Fibroblast of lung (primary cell): ENCODE results near the gene PIK3CD.

Source experiments
- EZH2 ChIP-seq: IDR thresholded peaks from 2 replicates; pipeline ENCODE4 v1.5.1; 2012; ENCODE audit warnings: low read length, control low read depth, mild to moderate bottlenecking; ENCODE audit errors: missing control alignments
- TF ChIP-seq, protein P1 (sequence below), 2 donors: IDR thresholded peaks in 1 of 2; conservative IDR thresholded peaks in 1 of 2; 1 replicate in 1 of 2; 2 replicates in 1 of 2; pipeline ENCODE4 v1.5.1; 2011 to 2012; ENCODE audit warnings: low read length in 2 of 2, control low read depth in 1 of 2, inconsistent platforms in 1 of 2, low read depth in 1 of 2, mild to moderate bottlenecking in 1 of 2

DNA sequence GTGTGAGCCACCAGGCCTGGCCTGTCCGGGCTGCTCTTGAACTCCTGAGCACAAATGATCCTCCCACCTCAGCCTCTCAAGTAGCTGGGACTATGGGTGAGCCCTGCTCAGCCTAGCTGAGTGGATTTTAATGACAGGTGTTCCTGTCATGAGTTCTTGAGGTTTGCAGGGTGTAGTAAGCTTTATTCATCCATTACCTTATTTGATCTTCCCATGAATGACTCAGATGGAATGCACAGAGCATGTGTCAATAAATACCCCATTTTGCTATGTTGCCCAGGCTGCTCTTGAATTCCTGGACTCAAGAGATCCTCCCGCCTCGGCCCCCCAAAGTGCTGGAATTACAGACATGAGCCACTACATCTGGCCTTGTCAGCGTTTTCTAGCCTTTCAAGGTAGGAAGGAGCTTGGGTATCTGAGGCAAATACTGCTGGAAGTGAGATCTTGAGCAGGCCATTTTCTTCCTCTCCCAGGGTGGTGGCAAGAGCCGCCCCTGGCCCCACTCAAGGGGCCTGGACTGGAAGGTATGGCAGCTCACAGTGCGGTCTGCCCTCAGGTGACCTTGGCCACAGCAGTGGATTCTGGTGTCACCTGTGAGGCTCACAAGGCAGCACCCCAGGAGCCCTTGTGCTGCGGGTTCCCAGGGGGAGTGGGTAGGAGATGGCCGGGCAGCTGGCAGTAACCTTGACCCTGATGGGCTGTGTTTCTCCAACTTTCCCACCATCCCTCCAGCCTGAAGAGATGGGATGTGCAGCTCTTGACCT, 20.0 kb downstream of the PIK3CD start:
- TF ChIP-seq, protein P1, sequence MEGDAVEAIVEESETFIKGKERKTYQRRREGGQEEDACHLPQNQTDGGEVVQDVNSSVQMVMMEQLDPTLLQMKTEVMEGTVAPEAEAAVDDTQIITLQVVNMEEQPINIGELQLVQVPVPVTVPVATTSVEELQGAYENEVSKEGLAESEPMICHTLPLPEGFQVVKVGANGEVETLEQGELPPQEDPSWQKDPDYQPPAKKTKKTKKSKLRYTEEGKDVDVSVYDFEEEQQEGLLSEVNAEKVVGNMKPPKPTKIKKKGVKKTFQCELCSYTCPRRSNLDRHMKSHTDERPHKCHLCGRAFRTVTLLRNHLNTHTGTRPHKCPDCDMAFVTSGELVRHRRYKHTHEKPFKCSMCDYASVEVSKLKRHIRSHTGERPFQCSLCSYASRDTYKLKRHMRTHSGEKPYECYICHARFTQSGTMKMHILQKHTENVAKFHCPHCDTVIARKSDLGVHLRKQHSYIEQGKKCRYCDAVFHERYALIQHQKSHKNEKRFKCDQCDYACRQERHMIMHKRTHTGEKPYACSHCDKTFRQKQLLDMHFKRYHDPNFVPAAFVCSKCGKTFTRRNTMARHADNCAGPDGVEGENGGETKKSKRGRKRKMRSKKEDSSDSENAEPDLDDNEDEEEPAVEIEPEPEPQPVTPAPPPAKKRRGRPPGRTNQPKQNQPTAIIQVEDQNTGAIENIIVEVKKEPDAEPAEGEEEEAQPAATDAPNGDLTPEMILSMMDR (conservative IDR thresholded peaks at IDR 0.05 in 1 of 2, IDR thresholded peaks at IDR 0.05 in 1 of 2; ENCODE audit: low read depth in 1 of 2, low read length in 2 of 2), result no peak
- no peak for TF ChIP-seq EZH2
